ENCODE data around the gene BPIFB1.
A peak's percentile ranks its signal among the peaks of the same experiment; 100 is the strongest.

Gene BPIFB1

DNA sequence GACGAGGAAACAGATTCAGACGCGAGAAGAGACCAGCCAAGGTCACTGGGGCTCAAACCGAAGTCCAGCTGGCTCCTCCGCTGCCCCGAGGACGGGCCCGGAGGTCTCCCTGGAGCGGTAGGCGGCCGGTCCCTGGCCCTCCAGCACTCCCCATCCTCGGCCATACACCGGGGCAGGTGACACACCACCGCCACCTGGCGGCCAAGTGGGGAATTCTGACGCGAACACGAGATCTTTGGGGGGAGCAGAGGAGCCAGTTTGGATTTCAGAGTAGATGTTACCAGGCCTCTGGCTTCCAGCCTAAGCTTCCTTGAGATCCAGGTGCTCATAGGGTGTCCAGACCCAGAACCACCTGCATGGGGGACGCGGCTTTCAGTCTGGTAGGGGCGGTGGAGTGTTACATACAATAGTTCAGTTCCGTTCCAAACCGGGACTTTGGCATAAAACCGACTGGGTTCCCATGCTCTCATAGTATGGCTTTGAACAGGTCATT is 16.1 kb downstream of the BPIFB1 start:
- DNase-seq = peak; percentile 65 to 85 (median 75)

DNA sequence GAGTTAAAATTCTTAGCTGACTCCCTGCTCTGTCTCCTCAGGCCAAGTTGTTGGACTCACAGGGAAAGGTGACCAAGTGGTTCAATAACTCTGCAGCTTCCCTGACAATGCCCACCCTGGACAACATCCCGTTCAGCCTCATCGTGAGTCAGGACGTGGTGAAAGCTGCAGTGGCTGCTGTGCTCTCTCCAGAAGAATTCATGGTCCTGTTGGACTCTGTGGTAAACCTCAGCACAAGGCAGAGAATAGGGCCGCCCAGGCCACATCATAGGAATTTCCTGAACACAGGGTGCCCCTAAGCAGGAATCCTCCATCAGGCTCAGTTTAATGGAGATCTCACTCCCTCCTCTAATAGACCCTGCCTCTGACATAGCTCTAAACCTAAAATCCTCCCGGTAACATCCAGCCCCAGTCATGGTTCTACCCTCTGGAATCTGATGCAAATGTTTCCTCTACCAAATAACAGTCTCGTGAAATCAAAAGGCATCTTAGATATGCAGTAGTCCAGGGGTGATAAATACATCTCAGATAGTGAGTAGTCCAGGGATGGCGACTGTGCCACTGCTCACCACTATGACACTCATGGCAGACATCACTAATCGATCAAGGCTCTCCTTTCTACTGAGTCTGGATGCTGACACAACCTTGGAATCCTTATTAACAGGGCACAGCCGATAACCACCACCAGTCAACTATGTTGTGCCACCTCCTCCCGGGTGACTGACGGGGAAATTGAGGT is 18.3 kb downstream of the BPIFB1 start:
- DNase-seq = peak in 1 of 3 donors; percentile 25

DNA sequence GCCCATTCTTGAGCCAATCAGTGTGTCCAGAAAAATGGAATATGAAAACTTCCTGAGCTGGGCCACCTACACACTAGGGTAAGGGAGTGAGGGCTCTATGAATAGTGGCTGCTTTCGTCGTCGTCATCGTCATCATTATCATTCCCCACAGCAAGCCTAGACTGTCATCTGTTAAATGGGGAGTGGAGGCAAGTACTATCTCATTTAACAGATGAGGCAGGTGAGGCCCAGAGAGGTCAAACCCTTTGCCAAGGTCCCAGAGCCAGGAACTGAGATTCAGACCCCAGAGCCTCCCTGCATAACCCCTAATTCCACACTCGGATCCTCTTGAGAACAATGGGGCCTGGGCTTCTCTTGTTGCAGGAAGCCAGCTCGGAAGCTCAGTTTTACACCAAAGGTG is 20.6 kb downstream of the BPIFB1 start:
- no peak for DNase-seq

- DNase-seq = no peak
Measured at GRCh38 chr20:33304046-33304445, 21.0 kb downstream of the BPIFB1 start.

DNA sequence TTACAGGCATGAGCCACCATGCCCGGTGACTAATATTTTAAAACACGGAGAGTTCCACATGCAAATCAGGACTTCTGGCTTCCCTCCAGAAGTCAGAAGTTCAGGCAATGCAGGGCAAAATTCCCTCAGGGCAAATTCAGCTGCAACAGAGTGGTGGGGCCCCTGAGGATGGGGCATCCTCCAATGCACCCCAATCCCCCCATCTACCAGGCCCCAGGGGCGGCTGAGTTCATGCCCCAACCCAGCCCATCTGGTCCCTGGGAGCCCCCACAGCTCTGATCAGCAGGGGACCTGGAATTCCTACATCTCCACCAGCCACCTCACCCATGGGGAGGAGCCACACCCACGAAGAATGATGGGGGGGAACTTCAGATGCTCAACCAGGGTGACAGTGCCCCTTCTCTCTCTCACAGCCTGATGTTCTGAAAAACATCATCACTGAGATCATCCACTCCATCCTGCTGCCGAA is 22.6 kb downstream of the BPIFB1 start:
- DNase-seq = peak in 1 of 3 donors; percentile 10

DNA sequence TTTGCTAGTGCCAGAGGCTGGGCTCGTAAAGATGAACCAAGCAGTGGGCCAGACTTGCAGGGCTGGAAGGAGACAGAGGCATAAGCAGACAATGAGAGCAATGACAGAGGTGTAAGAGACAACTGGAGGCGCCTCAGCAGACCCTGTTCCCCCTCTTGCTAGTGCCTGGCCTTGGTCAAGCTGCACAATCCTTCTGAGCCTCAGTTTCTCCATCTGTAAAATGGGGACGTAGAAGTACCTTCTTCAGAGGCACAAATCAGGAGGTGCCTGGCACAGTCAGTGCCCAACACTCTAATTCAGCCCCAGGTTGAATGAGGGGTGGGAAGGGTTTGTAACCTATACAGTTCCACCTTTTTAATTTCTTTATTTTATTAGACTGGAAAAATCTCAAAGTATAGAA is 23.2 kb downstream of the BPIFB1 start:
- DNase-seq = no peak

DNA sequence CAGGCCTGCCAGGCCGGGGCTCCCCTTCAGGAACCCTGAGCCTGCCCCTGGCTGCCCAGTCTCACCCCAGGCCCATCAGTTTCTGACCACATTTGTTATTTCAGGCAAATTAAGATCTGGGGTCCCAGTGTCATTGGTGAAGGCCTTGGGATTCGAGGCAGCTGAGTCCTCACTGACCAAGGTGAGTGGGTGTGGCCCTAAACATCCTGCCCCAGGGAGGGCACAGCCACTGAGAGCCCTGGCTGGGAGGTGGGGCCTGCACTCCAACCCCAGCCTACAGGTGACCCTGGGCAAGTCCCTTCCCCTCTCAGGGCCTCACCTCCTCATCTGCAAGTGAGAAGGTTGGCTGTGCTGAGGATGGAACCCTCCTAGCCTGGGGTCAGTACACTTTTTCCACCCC is 23.8 kb downstream of the BPIFB1 start:
- DNase-seq = no peak

- no peak for DNase-seq
Measured at GRCh38 chr20:33308668-33309067, 25.7 kb downstream of the BPIFB1 start.

- no peak for DNase-seq
Measured at GRCh38 chr20:33309631-33310030, 26.6 kb downstream of the BPIFB1 start.

DNA sequence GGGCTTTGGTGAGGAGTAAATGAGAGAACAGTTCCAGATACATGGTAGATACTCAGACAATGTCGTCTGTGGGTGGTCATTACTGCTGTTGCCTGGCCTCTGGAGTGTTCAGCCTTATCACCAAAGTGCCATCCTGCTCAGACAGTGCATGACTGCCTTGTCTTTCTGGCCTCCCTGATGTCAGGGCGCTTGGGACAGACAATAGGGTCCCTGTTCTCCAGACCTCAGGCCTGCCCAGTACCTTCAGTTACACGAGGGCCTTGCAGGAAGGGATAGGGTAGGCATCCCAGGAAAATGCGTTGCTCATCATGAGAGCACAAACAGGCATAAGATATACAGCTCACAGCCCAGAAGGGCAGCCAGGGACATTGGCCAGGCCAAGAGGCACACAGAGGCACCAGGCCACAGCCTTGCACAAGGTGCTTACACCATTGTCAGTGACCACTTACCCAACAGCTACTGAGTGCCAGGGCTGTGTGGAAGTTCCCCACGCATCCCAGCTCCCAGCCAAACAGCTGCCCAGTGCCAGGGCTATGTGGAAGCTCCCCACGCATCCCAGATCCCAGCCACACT is 27.4 kb downstream of the BPIFB1 start:
- DNase-seq = no peak

- no peak for DNase-seq
Measured at GRCh38 chr20:33311011-33311410, 28.0 kb downstream of the BPIFB1 start.

DNA sequence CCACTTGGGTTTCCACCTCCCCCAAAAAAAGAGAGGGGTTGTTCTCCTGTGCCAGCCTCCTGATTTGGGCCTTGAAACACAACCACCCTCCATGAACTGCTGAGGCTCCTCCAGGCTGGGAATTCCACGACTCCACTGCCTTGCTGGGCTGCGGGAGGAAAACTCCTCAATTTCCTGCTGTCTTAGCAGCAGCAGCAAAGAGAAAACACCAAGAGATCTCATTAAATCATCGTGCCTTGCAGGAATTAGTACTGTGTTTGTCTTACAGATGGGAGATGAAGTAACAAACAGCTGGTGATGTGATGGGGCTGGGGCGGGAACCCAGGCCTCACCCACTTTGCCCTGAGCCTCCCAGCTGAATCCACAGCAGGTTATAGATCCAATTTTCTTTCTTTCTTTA is 29.0 kb downstream of the BPIFB1 start:
- no peak for DNase-seq

GRCh38 chr20:33312583-33312982 is 29.6 kb downstream of the BPIFB1 start:
- DNase-seq = no peak

GRCh38 chr20:33313686-33314314 is 30.8 kb downstream of the BPIFB1 start:
- no peak for DNase-seq

DNA sequence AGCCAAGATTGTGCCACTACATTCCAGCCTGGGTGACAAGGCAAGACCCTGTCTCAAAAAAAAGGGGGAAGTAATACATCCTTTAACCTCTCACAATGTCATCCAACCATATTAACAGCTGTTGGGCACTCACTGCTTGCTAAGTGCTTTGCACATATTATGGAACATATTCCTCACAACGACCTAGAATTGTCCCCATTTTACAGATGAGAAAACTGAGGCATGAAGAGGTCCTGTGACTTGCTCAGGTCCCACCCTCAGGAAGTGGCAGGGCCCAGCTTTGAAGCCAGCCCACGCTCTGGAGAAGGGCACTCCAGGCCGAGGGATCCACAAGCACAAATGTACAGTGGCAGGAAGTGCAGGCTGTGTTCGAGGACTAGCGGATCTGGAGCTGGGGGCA is 33.3 kb downstream of the BPIFB1 start:
- DNase-seq = no peak

DNA sequence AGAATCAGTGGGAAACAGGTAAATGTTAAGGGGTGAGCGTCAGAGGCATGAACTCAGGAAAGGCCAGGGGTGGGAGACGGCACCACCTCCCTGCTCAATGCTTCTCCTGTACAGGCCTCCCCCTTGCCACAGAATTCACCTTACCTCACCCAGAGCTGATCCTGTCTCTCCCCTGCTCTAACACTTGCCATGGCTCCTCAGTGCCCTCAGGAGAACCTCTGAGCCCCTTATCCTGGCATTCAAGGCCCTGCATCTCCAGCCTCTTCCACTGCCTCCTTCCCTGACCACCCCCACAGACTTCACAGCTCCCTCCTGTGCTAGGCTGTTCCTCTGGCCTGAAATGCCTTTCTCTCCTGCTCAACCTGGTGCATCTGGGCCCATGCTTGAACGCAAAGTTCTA is 33.9 kb downstream of the BPIFB1 start:
- no peak for DNase-seq

DNA sequence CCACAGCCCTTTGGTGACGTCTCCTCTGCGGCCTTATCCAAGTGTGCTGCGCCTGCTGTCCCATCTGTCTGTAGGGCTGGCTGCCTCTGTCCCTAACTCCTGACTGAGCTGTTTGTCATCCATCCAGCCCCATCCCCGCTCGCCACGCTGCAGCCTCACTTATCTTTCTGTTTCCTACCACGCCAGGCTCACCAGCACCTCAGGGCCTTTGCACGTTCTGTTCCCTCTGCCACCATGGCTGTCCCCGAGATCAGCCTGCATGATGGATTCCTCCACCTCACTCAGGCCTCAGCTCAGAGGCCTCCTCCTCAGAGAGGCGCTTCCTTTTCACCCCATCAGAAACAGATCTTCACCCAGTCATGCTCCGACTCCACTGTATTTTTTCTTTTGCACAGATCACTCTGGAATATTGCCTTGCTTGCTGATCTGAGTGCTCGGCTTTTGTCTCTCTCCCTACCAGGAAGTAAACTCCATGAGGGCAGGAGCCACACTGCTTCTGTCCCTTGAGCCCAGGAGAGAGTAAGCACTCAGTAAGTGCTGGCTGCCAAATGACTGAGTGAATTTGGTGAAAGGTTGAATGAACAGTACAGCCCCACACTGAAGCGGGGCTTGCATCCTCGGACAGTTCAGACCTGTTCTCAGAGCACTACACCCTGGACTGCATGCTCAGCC is 34.5 kb downstream of the BPIFB1 start:
- no peak for DNase-seq

DNA sequence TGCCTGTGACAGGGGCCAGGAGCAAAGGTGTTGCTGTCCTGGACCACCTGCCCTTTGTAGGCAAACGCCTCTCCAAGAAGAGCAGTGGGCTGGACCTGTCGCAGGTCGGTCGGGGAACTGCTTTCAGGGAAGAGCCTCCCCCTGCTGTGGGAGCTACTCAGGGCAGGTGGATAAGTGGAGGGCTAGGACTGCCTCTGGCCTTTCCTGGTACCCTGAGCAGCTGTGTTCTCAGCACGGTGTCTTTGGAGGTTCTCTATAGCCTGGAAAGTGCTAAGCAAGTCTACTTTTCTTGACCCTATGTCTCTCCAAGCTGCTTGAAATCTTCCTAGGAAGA is 35.0 kb downstream of the BPIFB1 start:
- no peak for DNase-seq

GRCh38 chr20:33320006-33320405 is 37.0 kb downstream of the BPIFB1 start:
- DNase-seq = no peak

DNA sequence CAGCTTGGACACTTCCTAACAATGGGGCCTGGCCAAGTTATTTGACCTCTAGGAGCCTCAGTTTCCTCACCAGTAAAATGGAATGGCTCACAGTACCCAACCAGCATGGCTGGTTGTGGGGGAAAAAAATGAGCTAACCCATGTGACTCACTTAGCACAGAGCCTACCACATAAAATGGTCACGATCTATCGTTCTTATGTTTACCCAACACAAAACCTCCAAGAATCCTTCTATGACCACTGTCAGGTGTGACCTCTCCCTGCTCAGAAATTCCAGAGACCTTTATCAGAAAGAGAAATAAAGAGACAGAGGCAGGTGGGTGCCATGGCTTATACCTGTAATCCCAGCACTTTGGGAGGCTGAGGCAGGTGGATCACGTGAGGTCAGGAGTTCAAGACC is 39.4 kb downstream of the BPIFB1 start:
- DNase-seq = no peak

DNA sequence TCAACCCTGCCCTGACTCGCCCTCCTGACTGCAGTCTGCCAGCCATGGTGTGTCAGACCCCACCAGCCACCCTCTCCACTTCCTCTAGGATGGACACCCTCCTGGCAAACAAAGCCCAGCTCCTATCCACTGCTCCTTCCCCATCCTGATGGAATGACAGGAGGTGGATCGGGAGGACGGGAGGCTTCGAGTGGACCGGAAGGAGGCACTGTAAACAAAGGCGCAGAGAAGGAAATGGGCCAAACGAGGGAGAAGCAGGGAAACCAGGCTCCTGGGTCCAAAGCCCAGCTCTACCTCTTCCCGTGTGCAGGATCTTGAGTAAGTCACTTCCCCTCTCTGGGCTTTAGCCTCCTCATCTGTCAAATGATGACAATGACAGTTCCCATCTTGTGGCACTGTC is 40.2 kb downstream of the BPIFB1 start:
- no peak for DNase-seq

DNA sequence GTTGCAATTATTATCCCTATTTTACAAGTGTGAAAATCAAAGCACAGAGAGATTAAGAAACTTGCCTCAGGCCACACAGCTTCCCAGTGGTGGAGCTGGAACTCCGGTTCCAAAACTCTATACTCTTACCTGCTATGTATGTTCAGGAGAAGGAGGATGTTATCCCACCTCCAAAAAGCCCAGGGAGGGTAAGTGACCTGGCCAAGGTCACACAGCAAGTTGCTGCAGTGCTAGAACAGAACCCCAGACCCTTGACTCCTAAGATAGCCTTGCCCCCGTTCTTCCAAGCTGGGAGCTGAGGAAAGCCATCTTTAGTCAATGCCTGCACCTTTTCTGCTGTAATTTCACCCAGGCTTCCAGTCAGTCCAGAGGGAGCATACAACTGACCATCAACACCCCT is 42.3 kb downstream of the BPIFB1 start:
- DNase-seq = no peak
